Osteoblast (primary cell): Measurements from ENCODE around the gene ZDHHC6. TPM values are rescaled to one million over a fixed set of nuclear protein-coding genes. Genes with fewer than 3 reads are reported as not detected.
A peak's percentile ranks its signal among the peaks of the same experiment; 100 is the strongest.

Experiments
- DNase-seq: peaks from one replicate; pipeline ENCODE4 v3.0.0; 2011; ENCODE audit warnings: low spot score, mixed read lengths; ENCODE audit not compliant: insufficient read length; ENCODE audit errors: missing footprints
- H2AFZ ChIP-seq: 2 replicates; pipeline ENCODE4 v1.6.0; 2011; ENCODE audit warnings: mild to moderate bottlenecking, low read length
- H3K27ac ChIP-seq: 2 replicates; pipeline ENCODE4 v1.5.1; 2011; ENCODE audit warnings: mild to moderate bottlenecking, low read depth, low read length, moderate library complexity
- H3K27me3 ChIP-seq: 2 replicates; pipeline ENCODE4 v1.6.0; 2012; ENCODE audit warnings: mild to moderate bottlenecking, control low read depth, inconsistent platforms, low read length, moderate library complexity; ENCODE audit not compliant: insufficient read depth
- H3K36me3 ChIP-seq: 2 replicates; pipeline ENCODE4 v1.5.1; 2011; ENCODE audit warnings: mild to moderate bottlenecking, low read length, control low read depth, moderate library complexity; ENCODE audit not compliant: insufficient read depth
- H3K4me1 ChIP-seq: 2 replicates; pipeline ENCODE4 v1.5.1; 2011; ENCODE audit warnings: mild to moderate bottlenecking, low read length, control low read depth, moderate library complexity; ENCODE audit not compliant: insufficient read depth
- H3K4me2 ChIP-seq: 2 replicates; pipeline ENCODE4 v1.6.0; 2011; ENCODE audit warnings: mild to moderate bottlenecking, low read length; ENCODE audit not compliant: insufficient read depth
- H3K4me3 ChIP-seq: fragments of 200-600 bp; sonication (generic); 3 replicates; pipeline ENCODE4 v1.5.1; 2012; ENCODE audit warnings: mild to moderate bottlenecking, low read length, inconsistent platforms; ENCODE audit not compliant: insufficient read depth
- H3K79me2 ChIP-seq: 2 replicates; pipeline ENCODE4 v1.6.0; 2012; ENCODE audit warnings: mild to moderate bottlenecking, low read length, control low read depth, inconsistent platforms; ENCODE audit not compliant: insufficient read depth
- H3K9me3 ChIP-seq: 2 replicates; pipeline ENCODE4 v1.5.1; 2011; ENCODE audit warnings: low read depth, low read length, control low read depth
- H4K20me1 ChIP-seq: 2 replicates; pipeline ENCODE4 v1.6.0; 2012; ENCODE audit warnings: mild to moderate bottlenecking, low read length, control low read depth; ENCODE audit not compliant: insufficient read depth
- total RNA-seq: library from RNA; depleted of rRNA; stranded (reverse); fragments of >200 nt; gene quantifications from 2 replicates; pipeline ENCODE4 v1.2.3, GENCODE V29; 2012
- TF ChIP-seq, protein P1 (sequence below): IDR thresholded peaks from 2 replicates; pipeline ENCODE4 v1.5.1; 2011; ENCODE audit warnings: mild to moderate bottlenecking, low read depth, low read length, moderate library complexity; ENCODE audit errors: extremely low read depth

ZDHHC6 gene
- total RNA-seq, 1 donor = 26.1 TPM

GRCh38 chr10:112447620-112447928 lies 860 bp upstream of the ZDHHC6 start:
- Histone ChIP-seq H3K79me2 (peaks cover 73% of the 10 kb centered on the region), H4K20me1 (no peaks in the 10 kb centered on the region), H3K4me3 (peak overlapping the region; percentile 84), H3K4me2 (peak overlapping the region; percentile 92), H3K27ac (peak overlapping the region; percentile 94), H3K36me3 (peaks cover 22% of the 10 kb centered on the region), H3K9me3 (no peaks in the 10 kb centered on the region), H3K27me3 (no peaks in the 10 kb centered on the region), H2AFZ (peak overlapping the region; percentile 92), H3K4me1 (peaks cover 15% of the 10 kb centered on the region)
- DNase-seq = no peak
- TF ChIP-seq, protein P1, sequence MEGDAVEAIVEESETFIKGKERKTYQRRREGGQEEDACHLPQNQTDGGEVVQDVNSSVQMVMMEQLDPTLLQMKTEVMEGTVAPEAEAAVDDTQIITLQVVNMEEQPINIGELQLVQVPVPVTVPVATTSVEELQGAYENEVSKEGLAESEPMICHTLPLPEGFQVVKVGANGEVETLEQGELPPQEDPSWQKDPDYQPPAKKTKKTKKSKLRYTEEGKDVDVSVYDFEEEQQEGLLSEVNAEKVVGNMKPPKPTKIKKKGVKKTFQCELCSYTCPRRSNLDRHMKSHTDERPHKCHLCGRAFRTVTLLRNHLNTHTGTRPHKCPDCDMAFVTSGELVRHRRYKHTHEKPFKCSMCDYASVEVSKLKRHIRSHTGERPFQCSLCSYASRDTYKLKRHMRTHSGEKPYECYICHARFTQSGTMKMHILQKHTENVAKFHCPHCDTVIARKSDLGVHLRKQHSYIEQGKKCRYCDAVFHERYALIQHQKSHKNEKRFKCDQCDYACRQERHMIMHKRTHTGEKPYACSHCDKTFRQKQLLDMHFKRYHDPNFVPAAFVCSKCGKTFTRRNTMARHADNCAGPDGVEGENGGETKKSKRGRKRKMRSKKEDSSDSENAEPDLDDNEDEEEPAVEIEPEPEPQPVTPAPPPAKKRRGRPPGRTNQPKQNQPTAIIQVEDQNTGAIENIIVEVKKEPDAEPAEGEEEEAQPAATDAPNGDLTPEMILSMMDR = no peak

DNA sequence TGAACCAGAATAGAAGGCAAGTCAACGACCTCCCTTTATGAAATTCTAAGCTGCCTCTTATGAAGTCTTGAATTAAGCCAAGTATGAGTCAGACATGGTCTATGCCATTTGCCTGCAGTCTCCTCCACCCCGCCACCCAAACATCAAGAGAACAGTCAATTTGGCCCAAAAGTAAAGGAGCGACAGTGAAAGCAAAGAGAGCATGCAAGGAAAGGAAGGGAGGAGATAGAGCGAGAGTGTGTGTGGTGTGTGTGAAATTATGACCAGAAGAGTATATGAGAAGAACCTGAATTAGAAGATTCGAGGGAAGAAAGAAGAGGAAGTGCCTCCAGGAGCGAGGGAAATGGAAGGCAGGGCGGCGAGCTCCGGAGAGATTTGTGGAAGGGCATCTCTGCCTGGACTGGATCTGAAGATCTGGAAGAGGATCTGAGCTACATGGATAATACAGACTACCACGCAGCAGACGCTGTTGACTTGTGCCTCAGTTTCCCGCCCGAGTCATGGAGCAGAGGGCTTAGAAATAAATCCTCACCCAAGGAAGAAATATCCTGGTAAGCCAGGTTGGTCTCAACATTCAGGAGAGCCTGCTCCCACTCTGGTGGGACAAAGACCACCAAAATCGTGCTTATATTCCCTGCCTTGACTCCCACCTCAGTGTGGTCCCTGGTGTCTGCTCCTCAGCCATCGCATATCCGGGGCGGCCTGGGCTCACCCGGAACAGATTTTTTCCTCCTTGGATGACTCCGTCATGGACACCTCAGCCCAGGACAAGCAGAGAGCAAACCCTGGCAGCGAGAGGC lies 459 bp downstream of the ZDHHC6 start:
- Histone ChIP-seq H3K27me3 (no peaks in the 10 kb centered on the region), H2AFZ (peak overlapping the region; percentile 92), H3K36me3 (peaks cover 35% of the 10 kb centered on the region), H3K4me1 (peaks cover 15% of the 10 kb centered on the region), H4K20me1 (no peaks in the 10 kb centered on the region), H3K27ac (peak overlapping the region; percentile 94), H3K9me3 (no peaks in the 10 kb centered on the region), H3K79me2 (peaks cover 66% of the 10 kb centered on the region), H3K4me3 (peak overlapping the region; percentile 84), H3K4me2 (peak overlapping the region; percentile 92)
- DNase-seq = peak; percentile 73
- TF ChIP-seq, protein P1 = no peak

GRCh38 chr10:112442063-112442462 lies 4.7 kb downstream of the ZDHHC6 start:
- TF ChIP-seq, protein P1 = no peak
- peaks cover 8% of the 10 kb centered on the region for H3K4me1 ChIP-seq
- H3K27ac ChIP-seq = no peak overlapping the region
- no peak for DNase-seq
- H3K4me2 ChIP-seq = no peak overlapping the region
- H3K36me3 ChIP-seq = peaks cover 60% of the 10 kb centered on the region
- H2AFZ ChIP-seq = no peak overlapping the region
- H4K20me1 ChIP-seq = no peaks in the 10 kb centered on the region
- H3K4me3 ChIP-seq = no peak overlapping the region
- no peaks in the 10 kb centered on the region for H3K27me3 ChIP-seq
- H3K9me3 ChIP-seq = no peaks in the 10 kb centered on the region
- peaks cover 27% of the 10 kb centered on the region for H3K79me2 ChIP-seq

DNA sequence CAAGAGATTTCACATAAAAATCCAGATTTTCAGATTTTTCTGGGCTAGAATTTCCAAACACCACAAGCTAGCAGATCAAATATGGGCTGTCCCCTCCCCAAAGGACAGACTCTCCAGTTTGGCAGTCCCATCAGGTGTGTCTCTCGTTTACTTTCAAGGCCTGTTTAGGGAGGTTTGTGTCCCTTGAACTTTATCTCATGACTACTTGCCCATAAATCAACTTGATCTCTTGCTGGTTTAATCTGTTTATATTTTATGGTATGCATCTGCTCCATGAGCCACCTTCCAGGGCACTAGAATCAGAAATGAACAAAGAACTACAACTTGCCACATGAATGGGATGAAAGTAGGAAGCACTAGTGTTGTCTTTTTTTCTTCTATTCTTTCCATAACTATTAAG lies 5.2 kb downstream of the ZDHHC6 start:
- TF ChIP-seq, protein P1 = no peak
- H3K4me3 ChIP-seq = no peak overlapping the region
- H3K27ac ChIP-seq = no peak overlapping the region
- peaks cover 25% of the 10 kb centered on the region for H3K79me2 ChIP-seq
- no peak for DNase-seq
- H3K36me3 ChIP-seq = peaks cover 64% of the 10 kb centered on the region
- H3K4me2 ChIP-seq = no peak overlapping the region
- H2AFZ ChIP-seq = no peak overlapping the region
- H3K9me3 ChIP-seq = no peaks in the 10 kb centered on the region
- no peaks in the 10 kb centered on the region for H4K20me1 ChIP-seq
- peaks cover 8% of the 10 kb centered on the region for H3K4me1 ChIP-seq
- H3K27me3 ChIP-seq = no peaks in the 10 kb centered on the region
